Right lobe of liver (tissue), 4 donors: ENCODE measurements around the gene MTRF1L.

ENCODE experiments used
- CTCF ChIP-seq, 4 donors: fragments of 200-600 bp in 3 of 4; fragments of 450-650 bp in 1 of 4; IDR thresholded peaks; one replicate each; pipeline versions ENCODE4 v1.5.1 to v1.8.0; 2016 to 2022; ENCODE audit warnings: antibody characterized with exemption in 4 of 4, mild to moderate bottlenecking in 2 of 4
- POLR2A ChIP-seq: fragments of 450-650 bp; IDR thresholded peaks from one replicate; pipeline ENCODE4 v1.6.1; 2017; ENCODE audit warnings: antibody characterized with exemption, mild to moderate bottlenecking
- donor health status: DM: no; HTN: no; CAD: no.
- donor health status: DM: no; HTN: no; CAD: no.
- donor health status: DM: no; HTN: yes; CAD: no.

GRCh38 chr6:152984513-152984872 is 18.0 kb downstream of the MTRF1L start:
- TF ChIP-seq CTCF (IDR thresholded peaks at IDR 0.05), result no peak
- TF ChIP-seq POLR2A, result no peak
